Activated CD4-positive, alpha-beta T cell treated with anti-CD3 and anti-CD28 coated beads for 48 hours (primary cell): ENCODE results near the gene ALDH3B2.

ENCODE experiments used
- DNase-seq: peaks from one replicate; pipeline ENCODE4 v3.0.0-alpha.2; 2020

Gene ALDH3B2

DNA sequence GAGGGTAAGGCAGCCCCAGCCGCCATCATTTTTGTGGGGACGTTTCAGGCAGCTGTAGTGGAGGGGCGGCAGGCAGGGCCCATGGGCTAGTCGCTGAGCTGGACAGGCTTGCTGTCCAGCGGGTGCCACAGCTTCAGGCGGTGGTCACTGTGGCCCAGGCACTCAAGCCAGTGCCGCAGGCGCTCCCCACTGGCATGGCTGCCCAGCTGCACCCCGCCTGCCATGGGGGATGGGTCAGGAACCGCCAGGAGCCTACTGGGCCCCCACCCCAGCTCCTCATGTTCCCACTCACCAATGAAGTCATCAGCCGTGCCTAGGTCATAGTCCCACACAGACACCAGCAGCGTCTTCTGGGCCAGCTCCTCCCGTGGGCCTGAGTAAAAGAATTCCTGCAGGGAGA, 61.7 kb downstream of the ALDH3B2 start:
- DNase-seq = no peak
